ENCODE measurements around the gene SLAMF6.

- TF ChIP-seq CTCF (IDR thresholded peaks at IDR 0.05) (no peak), POLR2A (IDR thresholded peaks at IDR 0.05) (no peak)
Observed at GRCh38 chr1:160519642-160520435, 3.2 kb downstream of the SLAMF6 start.
